GM12873 (cell line): ENCODE measurements around the gene EEF1A1.

Source experiments
- CTCF ChIP-seq: IDR thresholded peaks from 2 replicates; pipeline ENCODE4 v1.5.1; 2012; ENCODE audit warnings: low read depth, mild to moderate bottlenecking, moderate library complexity, low read length, control low read depth; ENCODE audit not compliant: insufficient read depth; ENCODE audit errors: missing control alignments

EEF1A1 gene

DNA sequence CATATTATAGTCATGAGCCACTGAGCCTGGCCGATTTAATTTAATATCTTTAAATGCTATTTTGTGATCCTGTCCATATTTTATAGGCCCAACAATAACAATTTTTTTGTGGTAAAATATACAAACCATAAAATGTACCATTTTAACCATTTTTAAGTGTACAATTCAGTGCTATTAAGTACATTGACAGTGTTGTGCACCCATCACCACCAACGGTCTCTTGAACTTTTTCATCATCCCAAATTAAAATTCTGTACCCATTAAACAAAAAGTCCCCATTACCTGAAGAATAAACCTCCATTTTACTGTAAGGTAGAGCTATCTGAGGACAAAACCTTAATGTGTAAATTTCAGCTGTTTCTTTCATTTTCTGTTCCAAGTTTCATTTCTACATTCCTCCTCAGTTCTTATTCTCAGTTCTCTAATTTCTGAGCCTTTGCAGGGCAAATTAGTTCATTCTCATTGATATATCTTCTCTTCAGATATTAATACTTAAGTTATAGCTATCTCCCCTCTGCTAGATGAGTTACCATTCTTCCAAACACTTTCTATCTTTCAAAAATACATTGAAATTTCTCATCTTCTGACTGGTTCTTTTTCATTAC lies 49.0 kb downstream of the EEF1A1 start:
- TF ChIP-seq CTCF = no peak
